PC-9 (cell line): ENCODE results near the gene EVC2.

Source experiments
- CTCF ChIP-seq: fragments of 200-600 bp; sonication (generic); conservative IDR thresholded peaks from 2 replicates; pipeline ENCODE4 v1.6.1; 2017; ENCODE audit warnings: mixed run types, antibody characterized with exemption, mild to moderate bottlenecking, moderate library complexity
- EZH2 ChIP-seq: fragments of 200-600 bp; sonication (generic); IDR thresholded peaks from 2 replicates; pipeline ENCODE4 v1.8.0; 2017; ENCODE audit warnings: antibody characterized with exemption, low read depth

- TF ChIP-seq CTCF: no peak
- no peak for TF ChIP-seq EZH2
Observed at GRCh38 chr4:5616331-5616950, 91.9 kb downstream of the EVC2 start.
